ENCODE results near the gene ST6GALNAC1.
"Not testable (repeated sequence)": the region's sequence is repeated elsewhere in the genome, so short reads cannot be mapped to it uniquely, and the experiment has no call there.

The ST6GALNAC1 gene

DNA sequence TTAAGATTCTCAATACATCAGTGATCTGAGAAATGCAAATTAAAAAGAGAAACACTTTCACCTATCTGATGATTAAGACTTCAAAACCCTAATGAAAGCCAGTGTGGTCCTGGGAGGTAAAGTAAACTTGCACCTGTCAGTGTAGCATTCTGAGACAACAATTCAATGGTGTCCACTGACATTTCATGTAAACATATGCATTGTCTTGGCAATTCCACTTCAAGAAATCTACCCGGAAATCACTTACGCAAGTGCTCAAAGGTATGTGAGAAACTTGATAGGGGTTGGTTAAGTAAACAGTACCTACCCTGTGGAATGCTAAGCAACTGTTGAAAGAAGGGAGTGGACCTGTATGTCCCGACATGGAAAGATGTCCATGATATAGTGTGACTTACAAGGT, 2.1 kb downstream of the ST6GALNAC1 start:
- Histone ChIP-seq H4K91ac (ENCODE audit: low read depth, low read length, poor library complexity) (no peak overlapping the region), H2AFZ (ENCODE audit: low read length) (no peak overlapping the region), H2BK15ac (ENCODE audit: low read length) (no peak overlapping the region), H2BK12ac (ENCODE audit: low read length) (no peak overlapping the region), H3K4me1 (ENCODE audit: control insufficient read depth in 2 of 2, insufficient read depth in 1 of 2, low read depth in 1 of 2, low read length in 2 of 2) (peaks cover 10 to 15% of the 10 kb centered on the region in 2 donors), H2AK5ac (ENCODE audit: low read depth, low read length) (no peak overlapping the region), H3K4me3 (ENCODE audit: low read length in 2 of 2) (no peak overlapping the region), H4K8ac (ENCODE audit: low read depth, low read length) (no peak overlapping the region), H3K27me3 (ENCODE audit: control insufficient read depth in 3 of 3, insufficient read depth in 3 of 3, low read depth in 1 of 3, low read length in 3 of 3) (peaks cover 0 to 3% (median 3%) of the 10 kb centered on the region in 3 experiments), H3K23ac (ENCODE audit: low read depth, low read length, poor library complexity) (no peak overlapping the region), H3K4ac (ENCODE audit: low read length) (no peak overlapping the region), H3K9me3 (replicated peaks in 1 of 2; ENCODE audit: control insufficient read depth in 2 of 2, insufficient read depth in 1 of 2, low read depth in 1 of 2, low read length in 2 of 2) (peaks cover 0 to 7% of the 10 kb centered on the region in 2 donors), H3K14ac (ENCODE audit: low read length) (no peak overlapping the region), H3K9ac (ENCODE audit: low read depth, low read length, poor library complexity) (no peak overlapping the region), H3K18ac (ENCODE audit: low read length) (no peak overlapping the region), H3K4me2 (ENCODE audit: insufficient read depth, low read length, poor library complexity, severe bottlenecking) (no peak overlapping the region), H3K36me3 (replicated peaks in 1 of 2; ENCODE audit: control insufficient read depth in 2 of 2, insufficient read depth in 2 of 2, low read length in 2 of 2) (no peaks in the 10 kb centered on the region), H3K27ac (replicated peaks; ENCODE audit: low read length) (no peak overlapping the region), H2BK120ac (ENCODE audit: low read depth, low read length) (no peak overlapping the region), H2BK5ac (ENCODE audit: low read length) (no peak overlapping the region), H3K79me1 (ENCODE audit: low read depth, low read length) (no peaks in the 10 kb centered on the region)
- WGBS, 2 donors (ENCODE audit: extremely low coverage in 2 of 2, insufficient read length in 2 of 2, insufficient replicate concordance in 1 of 2), result no CpG with 5 or more reads among the region's 3 CpGs
- DNase-seq (ENCODE audit: low spot score), result no peak

DNA sequence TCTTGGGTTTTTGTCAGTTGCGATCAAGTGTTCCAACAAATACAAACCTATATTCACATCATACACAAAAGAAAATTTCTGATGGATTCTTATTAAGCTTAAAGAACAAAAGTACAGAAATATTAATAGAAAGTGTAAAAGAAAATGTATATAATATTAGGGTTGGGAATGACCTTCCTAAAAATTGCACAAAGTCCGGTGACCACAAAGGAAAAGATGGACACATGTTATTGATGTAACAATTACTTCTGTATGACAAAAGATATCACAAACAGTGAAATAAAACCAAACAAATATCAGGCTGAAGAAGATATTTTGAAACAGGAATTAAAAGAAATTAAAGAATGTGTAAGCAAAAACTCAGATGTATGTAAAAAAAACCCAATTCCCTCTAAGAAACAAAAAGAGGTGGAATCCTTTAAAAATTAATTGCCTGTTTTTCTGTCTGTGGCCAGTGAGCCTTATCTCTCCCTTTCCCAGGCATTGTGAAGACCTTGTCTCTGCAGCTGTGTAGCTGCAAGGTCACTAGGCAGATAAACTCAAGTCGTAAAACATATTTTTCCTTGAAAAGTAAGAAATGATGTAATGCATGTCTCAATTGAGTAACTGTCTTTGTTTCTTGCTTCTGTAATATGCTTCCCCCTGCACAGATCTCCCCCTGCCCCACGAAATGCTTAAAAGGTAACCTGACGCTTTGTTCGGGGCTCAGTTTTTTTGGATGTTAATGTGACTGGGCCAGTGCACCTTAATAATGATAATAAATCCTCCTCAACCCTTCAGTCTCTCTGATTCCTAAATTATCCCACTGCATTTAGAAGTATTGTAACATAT, 2.8 kb downstream of the ST6GALNAC1 start:
- Histone ChIP-seq H3K36me3 (replicated peaks in 1 of 2; ENCODE audit: control insufficient read depth in 2 of 2, insufficient read depth in 2 of 2, low read length in 2 of 2) (no peaks in the 10 kb centered on the region), H2AK5ac (ENCODE audit: low read depth, low read length) (no peak overlapping the region), H4K8ac (ENCODE audit: low read depth, low read length) (no peak overlapping the region), H2AFZ (ENCODE audit: low read length) (no peak overlapping the region), H4K91ac (ENCODE audit: low read depth, low read length, poor library complexity) (no peak overlapping the region), H3K4me1 (ENCODE audit: control insufficient read depth in 2 of 2, insufficient read depth in 1 of 2, low read depth in 1 of 2, low read length in 2 of 2) (peaks cover 13 to 20% of the 10 kb centered on the region in 2 donors), H3K18ac (ENCODE audit: low read length) (no peak overlapping the region), H3K14ac (ENCODE audit: low read length) (no peak overlapping the region), H3K9me3 (replicated peaks in 1 of 2; ENCODE audit: control insufficient read depth in 2 of 2, insufficient read depth in 1 of 2, low read depth in 1 of 2, low read length in 2 of 2) (peaks cover 0 to 6% of the 10 kb centered on the region in 2 donors), H3K27me3 (ENCODE audit: control insufficient read depth in 3 of 3, insufficient read depth in 3 of 3, low read depth in 1 of 3, low read length in 3 of 3) (peaks cover 0 to 3% (median 3%) of the 10 kb centered on the region in 3 experiments), H3K4me2 (ENCODE audit: insufficient read depth, low read length, poor library complexity, severe bottlenecking) (no peak overlapping the region), H3K79me1 (ENCODE audit: low read depth, low read length) (no peaks in the 10 kb centered on the region), H3K27ac (replicated peaks; ENCODE audit: low read length) (no peak overlapping the region), H2BK5ac (ENCODE audit: low read length) (no peak overlapping the region), H3K4ac (ENCODE audit: low read length) (no peak overlapping the region), H2BK15ac (ENCODE audit: low read length) (no peak overlapping the region), H2BK12ac (ENCODE audit: low read length) (no peak overlapping the region), H3K23ac (ENCODE audit: low read depth, low read length, poor library complexity) (no peak overlapping the region), H3K4me3 (ENCODE audit: low read length in 2 of 2) (no peak overlapping the region), H3K9ac (ENCODE audit: low read depth, low read length, poor library complexity) (no peak overlapping the region), H2BK120ac (ENCODE audit: low read depth, low read length) (no peak overlapping the region)
- no CpG with 5 or more reads among the region's 6 CpGs for WGBS, 2 donors (ENCODE audit: extremely low coverage in 2 of 2, insufficient read length in 2 of 2, insufficient replicate concordance in 1 of 2)
- no peak for DNase-seq (ENCODE audit: low spot score)

- Histone ChIP-seq H4K8ac (ENCODE audit: low read depth, low read length) (no peak overlapping the region), H3K4me3 (ENCODE audit: low read length in 2 of 2) (no peak overlapping the region), H3K27me3 (ENCODE audit: control insufficient read depth in 3 of 3, insufficient read depth in 3 of 3, low read depth in 1 of 3, low read length in 3 of 3) (peaks cover 0 to 3% (median 0%) of the 10 kb centered on the region in 3 experiments), H3K4me2 (ENCODE audit: insufficient read depth, low read length, poor library complexity, severe bottlenecking) (no peak overlapping the region), H3K18ac (ENCODE audit: low read length) (no peak overlapping the region), H3K14ac (ENCODE audit: low read length) (no peak overlapping the region), H3K9me3 (replicated peaks in 1 of 2; ENCODE audit: control insufficient read depth in 2 of 2, insufficient read depth in 1 of 2, low read depth in 1 of 2, low read length in 2 of 2) (no peaks in the 10 kb centered on the region), H3K4ac (ENCODE audit: low read length) (no peak overlapping the region), H2BK12ac (ENCODE audit: low read length) (no peak overlapping the region), H3K79me1 (ENCODE audit: low read depth, low read length) (no peaks in the 10 kb centered on the region), H2BK15ac (ENCODE audit: low read length) (no peak overlapping the region), H3K4me1 (ENCODE audit: control insufficient read depth in 2 of 2, insufficient read depth in 1 of 2, low read depth in 1 of 2, low read length in 2 of 2) (peaks cover 17 to 20% of the 10 kb centered on the region in 2 donors), H4K91ac (ENCODE audit: low read depth, low read length, poor library complexity) (no peak overlapping the region), H2BK5ac (ENCODE audit: low read length) (no peak overlapping the region), H2BK120ac (ENCODE audit: low read depth, low read length) (no peak overlapping the region), H2AK5ac (ENCODE audit: low read depth, low read length) (no peak overlapping the region), H3K36me3 (replicated peaks in 1 of 2; ENCODE audit: control insufficient read depth in 2 of 2, insufficient read depth in 2 of 2, low read length in 2 of 2) (no peaks in the 10 kb centered on the region), H3K23ac (ENCODE audit: low read depth, low read length, poor library complexity) (no peak overlapping the region), H3K9ac (ENCODE audit: low read depth, low read length, poor library complexity) (no peak overlapping the region), H2AFZ (ENCODE audit: low read length) (no peak overlapping the region), H3K27ac (replicated peaks; ENCODE audit: low read length) (no peak overlapping the region)
- DNase-seq (ENCODE audit: low spot score), result no peak
- WGBS, 2 donors (ENCODE audit: extremely low coverage in 2 of 2, insufficient read length in 2 of 2, insufficient replicate concordance in 1 of 2), result no CpG with 5 or more reads among the region's 10 CpGs
Observed at GRCh38 chr17:76638263-76638662, 5.3 kb downstream of the ST6GALNAC1 start.

DNA sequence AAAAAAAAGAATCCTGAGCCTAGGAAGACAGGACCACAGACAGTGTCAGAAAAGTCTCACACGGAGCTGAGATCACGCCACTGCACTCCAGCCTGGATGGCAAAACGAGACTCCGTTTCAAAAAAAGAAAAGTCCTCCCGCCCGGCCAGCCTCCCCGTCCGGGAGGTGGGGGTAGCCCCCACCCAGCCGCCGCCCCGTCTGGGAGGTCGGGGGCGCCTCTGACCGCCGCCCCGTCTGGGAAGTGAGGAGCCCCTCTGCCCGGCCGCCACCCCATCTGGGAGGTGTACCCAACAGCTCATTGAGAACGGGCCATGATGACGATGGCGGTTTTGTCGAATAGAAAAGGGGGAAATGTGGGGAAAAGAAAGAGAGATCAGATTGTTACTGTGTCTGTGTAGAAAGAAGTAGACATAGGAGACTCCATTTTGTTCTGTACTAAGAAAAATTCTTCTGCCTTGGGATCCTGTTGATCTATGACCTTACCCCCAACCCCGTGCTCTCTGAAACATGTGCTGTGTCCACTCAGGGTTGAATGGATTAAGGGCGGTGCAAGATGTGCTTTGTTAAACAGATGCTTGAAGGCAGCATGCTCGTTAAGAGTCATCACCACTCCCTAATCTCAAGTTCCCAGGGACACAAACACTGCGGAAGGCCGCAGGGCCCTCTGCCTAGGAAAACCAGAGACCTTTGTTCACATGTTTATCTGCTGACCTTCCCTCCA, 6.9 kb downstream of the ST6GALNAC1 start:
- peak overlapping the region; percentile 55 for H2BK15ac ChIP-seq (ENCODE audit: low read length)
- WGBS, 2 donors (ENCODE audit: extremely low coverage in 2 of 2, insufficient read length in 2 of 2, insufficient replicate concordance in 1 of 2), result no CpG with 5 or more reads among the region's 27 CpGs
- H2AFZ ChIP-seq (ENCODE audit: low read length), result peak overlapping the region; percentile 25

More for the DNA sequence above, 6.9 kb downstream of the ST6GALNAC1 start:
- H2BK12ac ChIP-seq (ENCODE audit: low read length); H3K9ac ChIP-seq (ENCODE audit: low read depth, low read length, poor library complexity); H3K4ac ChIP-seq (ENCODE audit: low read length); H3K4me2 ChIP-seq (ENCODE audit: insufficient read depth, low read length, poor library complexity, severe bottlenecking); H3K36me3 ChIP-seq (replicated peaks in 1 of 2; ENCODE audit: control insufficient read depth in 2 of 2, insufficient read depth in 2 of 2, low read length in 2 of 2); DNase-seq (ENCODE audit: low spot score); H4K91ac ChIP-seq (ENCODE audit: low read depth, low read length, poor library complexity); H2BK5ac ChIP-seq (ENCODE audit: low read length); H3K14ac ChIP-seq (ENCODE audit: low read length); H3K23ac ChIP-seq (ENCODE audit: low read depth, low read length, poor library complexity); H3K27me3 ChIP-seq (ENCODE audit: control insufficient read depth in 3 of 3, insufficient read depth in 3 of 3, low read depth in 1 of 3, low read length in 3 of 3); H4K8ac ChIP-seq (ENCODE audit: low read depth, low read length); H2BK120ac ChIP-seq (ENCODE audit: low read depth, low read length); H3K9me3 ChIP-seq (replicated peaks in 1 of 2; ENCODE audit: control insufficient read depth in 2 of 2, insufficient read depth in 1 of 2, low read depth in 1 of 2, low read length in 2 of 2); H3K79me1 ChIP-seq (ENCODE audit: low read depth, low read length); H3K4me3 ChIP-seq (ENCODE audit: low read length in 2 of 2): not testable (repeated sequence)
- Histone ChIP-seq H3K27ac (replicated peaks; ENCODE audit: low read length) (peak overlapping the region; percentile 55), H3K4me1 (ENCODE audit: control insufficient read depth in 2 of 2, insufficient read depth in 1 of 2, low read depth in 1 of 2, low read length in 2 of 2) (peaks cover 20% of the 10 kb centered on the region in 2 donors), H3K18ac (ENCODE audit: low read length) (peak overlapping the region; percentile 13), H2AK5ac (ENCODE audit: low read depth, low read length) (peak overlapping the region; percentile 44)

Data from neuronal stem cell (in vitro differentiated cells).